GM23338 (cell line): ENCODE results near the gene KAZN. TPM values are rescaled to one million over a fixed set of nuclear protein-coding genes. Genes with fewer than 3 reads are reported as not detected.

Experiments used
- ATAC-seq: fragments of 200-7000 bp; cut with Tn5 transposase; 3 replicates; pipeline ENCODE4 v1.9.1; 2020
- DNase-seq: peaks from one replicate; pipeline ENCODE4 v3.0.0-alpha.2; 2015; ENCODE audit warnings: low spot score
- H2AFZ ChIP-seq: fragments of 200-600 bp; sonication (generic); 2 replicates; pipeline ENCODE4 v1.8.0; 2016; ENCODE audit warnings: antibody characterized with exemption, mild to moderate bottlenecking, moderate library complexity
- H3F3A ChIP-seq: fragments of 200-600 bp; sonication (generic); replicated peaks from 2 replicates; pipeline ENCODE4 v1.8.0; 2017; ENCODE audit warnings: antibody characterized with exemption, mixed run types, low read depth
- H3K27ac ChIP-seq: fragments of 200-600 bp; sonication (generic); 2 replicates; pipeline ENCODE4 v1.6.1; 2016; ENCODE audit warnings: low read depth
- H3K27me3 ChIP-seq: fragments of 200-600 bp; sonication (generic); 2 replicates; pipeline ENCODE4 v1.8.0; 2016; ENCODE audit warnings: mild to moderate bottlenecking, mixed run types, moderate library complexity; ENCODE audit not compliant: insufficient read depth
- H3K36me3 ChIP-seq: fragments of 200-600 bp; sonication (generic); 2 replicates; pipeline ENCODE4 v1.8.0; 2016; ENCODE audit warnings: mild to moderate bottlenecking; ENCODE audit not compliant: insufficient read depth
- H3K4me1 ChIP-seq: fragments of 200-600 bp; sonication (generic); 2 replicates; pipeline ENCODE4 v1.8.0; 2016; ENCODE audit warnings: mild to moderate bottlenecking, moderate library complexity; ENCODE audit not compliant: insufficient read depth
- H3K4me2 ChIP-seq: fragments of 200-600 bp; sonication (generic); 2 replicates; pipeline ENCODE4 v1.7.1; 2017; ENCODE audit warnings: mixed run types
- H3K4me3 ChIP-seq: fragments of 200-600 bp; sonication (generic); 2 replicates; pipeline ENCODE4 v1.6.1; 2016; ENCODE audit warnings: mixed run types
- H3K79me2 ChIP-seq: fragments of 200-600 bp; sonication (generic); replicated peaks from 2 replicates; pipeline ENCODE4 v1.8.0; 2017; ENCODE audit warnings: mild to moderate bottlenecking; ENCODE audit not compliant: insufficient read depth
- H3K9me2 ChIP-seq: fragments of 200-600 bp; sonication (generic); 2 replicates; pipeline ENCODE4 v1.8.0; 2017; ENCODE audit not compliant: insufficient read depth
- H4K20me1 ChIP-seq: fragments of 200-600 bp; sonication (generic); replicated peaks from 2 replicates; pipeline ENCODE4 v1.8.0; 2017; ENCODE audit warnings: mild to moderate bottlenecking; ENCODE audit not compliant: insufficient read depth
- H3K27ac Mint-ChIP-seq: 2 replicates; pipeline ENCODE4 v1.8.0; 2020; ENCODE audit warnings: inconsistent platforms, mild to moderate bottlenecking, moderate library complexity, mixed read lengths
- H3K27me3 Mint-ChIP-seq: 3 replicates; pipeline ENCODE4 v1.8.0; 2022; ENCODE audit warnings: low read depth, mild to moderate bottlenecking, moderate library complexity, mixed read lengths, inconsistent platforms; ENCODE audit not compliant: insufficient read depth, poor library complexity
- H3K36me3 Mint-ChIP-seq: 3 replicates; pipeline ENCODE4 v1.8.0; 2021; ENCODE audit warnings: low read depth, mild to moderate bottlenecking, inconsistent platforms, moderate library complexity, mixed read lengths
- H3K4me1 Mint-ChIP-seq: 3 replicates; pipeline ENCODE4 v1.8.0; 2020; ENCODE audit warnings: mild to moderate bottlenecking, inconsistent platforms, mixed read lengths
- H3K4me3 Mint-ChIP-seq: 3 replicates; pipeline ENCODE4 v1.8.0; 2021; ENCODE audit warnings: moderate library complexity, mild to moderate bottlenecking, inconsistent platforms, mixed read lengths
- H3K9me3 Mint-ChIP-seq: 3 replicates; pipeline ENCODE4 v1.8.0; 2020; ENCODE audit warnings: moderate library complexity, mild to moderate bottlenecking, inconsistent platforms, mixed read lengths
- CREB1 ChIP-seq: fragments of 250-450 bp; sonication (Bioruptor Pico); IDR thresholded peaks from 2 replicates; pipeline ENCODE4 v1.5.0; 2020; ENCODE audit warnings: low read depth, mild to moderate bottlenecking, moderate library complexity
- EZH2 ChIP-seq: fragments of 200-600 bp; sonication (generic); IDR thresholded peaks from one replicate; pipeline ENCODE4 v1.8.0; 2017; ENCODE audit warnings: antibody characterized with exemption, mild to moderate bottlenecking, low read depth; ENCODE audit not compliant: unreplicated experiment
- NANOG ChIP-seq: IDR thresholded peaks from 2 replicates; pipeline ENCODE4 v1.6.1; 2016; ENCODE audit warnings: antibody characterized with exemption, borderline replicate concordance
- POLR2AphosphoS5 ChIP-seq: IDR thresholded peaks from 2 replicates; pipeline ENCODE4 v1.6.1; 2016; ENCODE audit warnings: antibody characterized with exemption, low read depth
- ZNF331 ChIP-seq: fragments of 250-450 bp; sonication (Bioruptor Pico); IDR thresholded peaks from 2 replicates; pipeline ENCODE4 v1.5.0; 2020; ENCODE audit warnings: low read depth, mild to moderate bottlenecking, moderate library complexity
- polyA plus RNA-seq: library from polyadenylated mRNA; unstranded; fragments of >200 nt; fragmentation: Nextera tagmentation; extraction: Ambion mirVana; gene quantifications from 2 replicates; pipeline ENCODE4 v1.2.1, GENCODE V29; 2016
- total RNA-seq: library from RNA; depleted of rRNA; stranded (reverse); fragments of >200 nt; shearing (Covaris generic); gene quantifications from 2 replicates; pipeline ENCODE4 v1.2.3, GENCODE V29; 2014
- TF ChIP-seq, protein P1 (sequence below): fragments of 250-450 bp; sonication (Bioruptor Pico); IDR thresholded peaks from 2 replicates; pipeline ENCODE4 v1.5.0; 2020; ENCODE audit warnings: mild to moderate bottlenecking, moderate library complexity
- TF ChIP-seq, protein P2 (sequence below): IDR thresholded peaks from one replicate; pipeline ENCODE4 v1.6.1; 2018; ENCODE audit warnings: antibody characterized with exemption; ENCODE audit not compliant: unreplicated experiment

Gene KAZN
- total and polyA plus RNA-seq, 2 experiments from 2014 or later = 9.9 to 15.0 TPM

DNA sequence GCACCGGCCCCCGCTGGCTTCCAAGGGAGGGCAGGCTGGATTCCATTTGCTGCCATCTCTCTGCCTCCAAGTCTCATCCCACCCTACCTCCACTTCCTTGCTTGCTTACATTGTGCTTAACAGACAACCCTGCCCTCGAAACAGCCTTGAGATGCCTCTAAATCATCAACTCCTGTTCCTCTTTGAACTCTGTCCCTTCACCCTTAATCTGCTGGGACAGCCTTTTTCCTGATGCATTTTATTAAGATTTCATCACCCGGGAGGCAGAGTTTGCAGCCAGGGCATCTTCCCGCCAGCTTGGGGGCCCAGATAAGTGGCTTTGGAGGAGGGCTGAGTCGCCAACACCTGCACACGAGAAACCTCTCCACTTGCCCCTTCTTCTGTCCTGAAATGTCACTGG lies 192.5 kb downstream of the KAZN start (continued):
- TF ChIP-seq, protein P1, sequence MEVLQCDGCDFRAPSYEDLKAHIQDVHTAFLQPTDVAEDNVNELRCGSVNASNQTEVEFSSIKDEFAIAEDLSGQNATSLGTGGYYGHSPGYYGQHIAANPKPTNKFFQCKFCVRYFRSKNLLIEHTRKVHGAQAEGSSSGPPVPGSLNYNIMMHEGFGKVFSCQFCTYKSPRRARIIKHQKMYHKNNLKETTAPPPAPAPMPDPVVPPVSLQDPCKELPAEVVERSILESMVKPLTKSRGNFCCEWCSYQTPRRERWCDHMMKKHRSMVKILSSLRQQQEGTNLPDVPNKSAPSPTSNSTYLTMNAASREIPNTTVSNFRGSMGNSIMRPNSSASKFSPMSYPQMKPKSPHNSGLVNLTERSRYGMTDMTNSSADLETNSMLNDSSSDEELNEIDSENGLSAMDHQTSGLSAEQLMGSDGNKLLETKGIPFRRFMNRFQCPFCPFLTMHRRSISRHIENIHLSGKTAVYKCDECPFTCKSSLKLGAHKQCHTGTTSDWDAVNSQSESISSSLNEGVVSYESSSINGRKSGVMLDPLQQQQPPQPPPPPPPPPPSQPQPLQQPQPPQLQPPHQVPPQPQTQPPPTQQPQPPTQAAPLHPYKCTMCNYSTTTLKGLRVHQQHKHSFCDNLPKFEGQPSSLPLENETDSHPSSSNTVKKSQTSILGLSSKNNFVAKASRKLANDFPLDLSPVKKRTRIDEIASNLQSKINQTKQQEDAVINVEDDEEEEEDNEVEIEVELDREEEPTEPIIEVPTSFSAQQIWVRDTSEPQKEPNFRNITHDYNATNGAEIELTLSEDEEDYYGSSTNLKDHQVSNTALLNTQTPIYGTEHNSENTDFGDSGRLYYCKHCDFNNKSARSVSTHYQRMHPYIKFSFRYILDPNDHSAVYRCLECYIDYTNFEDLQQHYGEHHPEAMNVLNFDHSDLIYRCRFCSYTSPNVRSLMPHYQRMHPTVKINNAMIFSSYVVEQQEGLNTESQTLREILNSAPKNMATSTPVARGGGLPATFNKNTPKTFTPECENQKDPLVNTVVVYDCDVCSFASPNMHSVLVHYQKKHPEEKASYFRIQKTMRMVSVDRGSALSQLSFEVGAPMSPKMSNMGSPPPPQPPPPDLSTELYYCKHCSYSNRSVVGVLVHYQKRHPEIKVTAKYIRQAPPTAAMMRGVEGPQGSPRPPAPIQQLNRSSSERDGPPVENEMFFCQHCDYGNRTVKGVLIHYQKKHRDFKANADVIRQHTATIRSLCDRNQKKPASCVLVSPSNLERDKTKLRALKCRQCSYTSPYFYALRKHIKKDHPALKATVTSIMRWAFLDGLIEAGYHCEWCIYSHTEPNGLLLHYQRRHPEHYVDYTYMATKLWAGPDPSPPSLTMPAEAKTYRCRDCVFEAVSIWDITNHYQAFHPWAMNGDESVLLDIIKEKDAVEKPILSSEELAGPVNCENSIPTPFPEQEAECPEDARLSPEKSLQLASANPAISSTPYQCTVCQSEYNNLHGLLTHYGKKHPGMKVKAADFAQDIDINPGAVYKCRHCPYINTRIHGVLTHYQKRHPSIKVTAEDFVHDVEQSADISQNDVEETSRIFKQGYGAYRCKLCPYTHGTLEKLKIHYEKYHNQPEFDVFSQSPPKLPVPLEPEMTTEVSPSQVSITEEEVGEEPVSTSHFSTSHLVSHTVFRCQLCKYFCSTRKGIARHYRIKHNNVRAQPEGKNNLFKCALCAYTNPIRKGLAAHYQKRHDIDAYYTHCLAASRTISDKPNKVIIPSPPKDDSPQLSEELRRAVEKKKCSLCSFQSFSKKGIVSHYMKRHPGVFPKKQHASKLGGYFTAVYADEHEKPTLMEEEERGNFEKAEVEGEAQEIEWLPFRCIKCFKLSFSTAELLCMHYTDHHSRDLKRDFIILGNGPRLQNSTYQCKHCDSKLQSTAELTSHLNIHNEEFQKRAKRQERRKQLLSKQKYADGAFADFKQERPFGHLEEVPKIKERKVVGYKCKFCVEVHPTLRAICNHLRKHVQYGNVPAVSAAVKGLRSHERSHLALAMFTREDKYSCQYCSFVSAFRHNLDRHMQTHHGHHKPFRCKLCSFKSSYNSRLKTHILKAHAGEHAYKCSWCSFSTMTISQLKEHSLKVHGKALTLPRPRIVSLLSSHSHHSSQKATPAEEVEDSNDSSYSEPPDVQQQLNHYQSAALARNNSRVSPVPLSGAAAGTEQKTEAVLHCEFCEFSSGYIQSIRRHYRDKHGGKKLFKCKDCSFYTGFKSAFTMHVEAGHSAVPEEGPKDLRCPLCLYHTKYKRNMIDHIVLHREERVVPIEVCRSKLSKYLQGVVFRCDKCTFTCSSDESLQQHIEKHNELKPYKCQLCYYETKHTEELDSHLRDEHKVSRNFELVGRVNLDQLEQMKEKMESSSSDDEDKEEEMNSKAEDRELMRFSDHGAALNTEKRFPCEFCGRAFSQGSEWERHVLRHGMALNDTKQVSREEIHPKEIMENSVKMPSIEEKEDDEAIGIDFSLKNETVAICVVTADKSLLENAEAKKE (CRISPR knock-in tag) = no peak

DNA sequence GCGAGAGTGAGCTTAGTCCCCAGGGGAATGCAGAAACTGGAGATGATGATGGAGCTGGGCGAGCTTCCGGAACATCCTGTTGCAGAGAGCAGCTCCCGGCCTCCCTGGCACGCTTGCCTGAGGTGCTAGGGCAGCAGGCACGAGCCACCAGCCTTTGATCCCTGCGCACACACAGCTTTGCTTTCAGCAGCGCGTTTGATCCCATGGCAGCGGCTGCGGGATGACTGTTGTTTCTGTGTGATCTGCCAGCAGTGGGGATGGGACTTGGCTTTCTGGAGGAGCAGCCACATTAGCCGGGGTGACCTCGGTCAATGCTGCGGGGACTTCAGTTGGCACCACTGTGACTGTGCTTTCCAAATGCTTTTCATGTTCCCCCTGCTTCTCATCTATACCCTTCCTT lies 193.2 kb downstream of the KAZN start:
- no peak overlapping the region for H3K4me3 Mint-ChIP-seq
- peaks cover 12% of the 10 kb centered on the region for H3K27me3 Mint-ChIP-seq
- ATAC-seq = no peak
- H3F3A ChIP-seq = no peaks in the 10 kb centered on the region
- H3K79me2 ChIP-seq = 0 out of 2 replicates have a peak, but pooled peaks cover 2% of the 10 kb centered on the region
- no peaks in the 10 kb centered on the region for H4K20me1 ChIP-seq
- no peak overlapping the region for H3K4me3 ChIP-seq
- no peaks in the 10 kb centered on the region for H3K36me3 ChIP-seq
- no peaks in the 10 kb centered on the region; the same call in 2 of the 3 replicates for H3K36me3 Mint-ChIP-seq
- peaks cover 29% of the 10 kb centered on the region for H3K4me1 Mint-ChIP-seq
- H3K27ac ChIP-seq = no peak overlapping the region
- peaks cover 11% of the 10 kb centered on the region for H3K4me1 ChIP-seq
- no peak overlapping the region for H3K27ac Mint-ChIP-seq
- H3K27me3 ChIP-seq = no peaks in the 10 kb centered on the region
- H3K9me3 Mint-ChIP-seq = no peaks in the 10 kb centered on the region; the same call in 2 of the 3 replicates
- H2AFZ ChIP-seq = no peak overlapping the region
- H3K4me2 ChIP-seq = no peak overlapping the region
- TF ChIP-seq POLR2AphosphoS5 (no peak), CREB1 (CRISPR knock-in tag) (no peak), EZH2 (no peak), ZNF331 (no peak), NANOG (no peak)
- TF ChIP-seq, protein P2, sequence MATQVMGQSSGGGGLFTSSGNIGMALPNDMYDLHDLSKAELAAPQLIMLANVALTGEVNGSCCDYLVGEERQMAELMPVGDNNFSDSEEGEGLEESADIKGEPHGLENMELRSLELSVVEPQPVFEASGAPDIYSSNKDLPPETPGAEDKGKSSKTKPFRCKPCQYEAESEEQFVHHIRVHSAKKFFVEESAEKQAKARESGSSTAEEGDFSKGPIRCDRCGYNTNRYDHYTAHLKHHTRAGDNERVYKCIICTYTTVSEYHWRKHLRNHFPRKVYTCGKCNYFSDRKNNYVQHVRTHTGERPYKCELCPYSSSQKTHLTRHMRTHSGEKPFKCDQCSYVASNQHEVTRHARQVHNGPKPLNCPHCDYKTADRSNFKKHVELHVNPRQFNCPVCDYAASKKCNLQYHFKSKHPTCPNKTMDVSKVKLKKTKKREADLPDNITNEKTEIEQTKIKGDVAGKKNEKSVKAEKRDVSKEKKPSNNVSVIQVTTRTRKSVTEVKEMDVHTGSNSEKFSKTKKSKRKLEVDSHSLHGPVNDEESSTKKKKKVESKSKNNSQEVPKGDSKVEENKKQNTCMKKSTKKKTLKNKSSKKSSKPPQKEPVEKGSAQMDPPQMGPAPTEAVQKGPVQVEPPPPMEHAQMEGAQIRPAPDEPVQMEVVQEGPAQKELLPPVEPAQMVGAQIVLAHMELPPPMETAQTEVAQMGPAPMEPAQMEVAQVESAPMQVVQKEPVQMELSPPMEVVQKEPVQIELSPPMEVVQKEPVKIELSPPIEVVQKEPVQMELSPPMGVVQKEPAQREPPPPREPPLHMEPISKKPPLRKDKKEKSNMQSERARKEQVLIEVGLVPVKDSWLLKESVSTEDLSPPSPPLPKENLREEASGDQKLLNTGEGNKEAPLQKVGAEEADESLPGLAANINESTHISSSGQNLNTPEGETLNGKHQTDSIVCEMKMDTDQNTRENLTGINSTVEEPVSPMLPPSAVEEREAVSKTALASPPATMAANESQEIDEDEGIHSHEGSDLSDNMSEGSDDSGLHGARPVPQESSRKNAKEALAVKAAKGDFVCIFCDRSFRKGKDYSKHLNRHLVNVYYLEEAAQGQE = no peak
- peaks cover 2% of the 10 kb centered on the region; the same call in 1 of the 2 replicates for H3K9me2 ChIP-seq
- no peak for DNase-seq
